Stimulated activated naive CD4-positive, alpha-beta T cell (primary cell): Measurements from ENCODE around the gene BTNL2.
"Not testable (repeated sequence)": the region's sequence is repeated elsewhere in the genome, so short reads cannot be mapped to it uniquely, and the experiment has no call there.

Experiments used
- DNase-seq, 6 experiments: peaks; one replicate each; lab custom pipeline; 2025; lab: John Stamatoyannopoulos, UW

The BTNL2 gene, protein sequence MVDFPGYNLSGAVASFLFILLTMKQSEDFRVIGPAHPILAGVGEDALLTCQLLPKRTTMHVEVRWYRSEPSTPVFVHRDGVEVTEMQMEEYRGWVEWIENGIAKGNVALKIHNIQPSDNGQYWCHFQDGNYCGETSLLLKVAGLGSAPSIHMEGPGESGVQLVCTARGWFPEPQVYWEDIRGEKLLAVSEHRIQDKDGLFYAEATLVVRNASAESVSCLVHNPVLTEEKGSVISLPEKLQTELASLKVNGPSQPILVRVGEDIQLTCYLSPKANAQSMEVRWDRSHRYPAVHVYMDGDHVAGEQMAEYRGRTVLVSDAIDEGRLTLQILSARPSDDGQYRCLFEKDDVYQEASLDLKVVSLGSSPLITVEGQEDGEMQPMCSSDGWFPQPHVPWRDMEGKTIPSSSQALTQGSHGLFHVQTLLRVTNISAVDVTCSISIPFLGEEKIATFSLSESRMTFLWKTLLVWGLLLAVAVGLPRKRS

DNA sequence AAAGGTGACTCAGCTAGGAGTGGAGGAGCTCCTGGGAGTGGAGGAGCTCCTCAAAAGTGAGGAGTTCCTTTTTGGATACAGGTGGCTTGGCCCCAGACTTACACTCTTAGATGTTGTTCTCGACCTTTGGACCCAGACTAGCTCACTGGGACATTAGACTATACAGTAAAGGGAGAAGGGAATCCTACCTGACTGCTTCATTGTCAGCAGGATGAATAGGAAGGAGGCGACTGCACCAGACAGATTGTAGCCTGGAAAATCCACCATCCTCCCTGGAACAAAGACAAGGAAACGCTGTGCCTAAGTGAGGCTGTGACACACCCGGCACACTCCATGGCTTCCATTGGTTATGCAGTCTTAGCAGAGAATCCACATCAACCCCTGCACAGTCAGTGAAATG is at the start of gene BTNL2:
Gene BTNL2, minus strand, starts transcription at position 325 of the 400 bp plus-strand sequence. Its CDS starts 58 bp downstream, at position 267.
- DNase-seq: no peak

DNA sequence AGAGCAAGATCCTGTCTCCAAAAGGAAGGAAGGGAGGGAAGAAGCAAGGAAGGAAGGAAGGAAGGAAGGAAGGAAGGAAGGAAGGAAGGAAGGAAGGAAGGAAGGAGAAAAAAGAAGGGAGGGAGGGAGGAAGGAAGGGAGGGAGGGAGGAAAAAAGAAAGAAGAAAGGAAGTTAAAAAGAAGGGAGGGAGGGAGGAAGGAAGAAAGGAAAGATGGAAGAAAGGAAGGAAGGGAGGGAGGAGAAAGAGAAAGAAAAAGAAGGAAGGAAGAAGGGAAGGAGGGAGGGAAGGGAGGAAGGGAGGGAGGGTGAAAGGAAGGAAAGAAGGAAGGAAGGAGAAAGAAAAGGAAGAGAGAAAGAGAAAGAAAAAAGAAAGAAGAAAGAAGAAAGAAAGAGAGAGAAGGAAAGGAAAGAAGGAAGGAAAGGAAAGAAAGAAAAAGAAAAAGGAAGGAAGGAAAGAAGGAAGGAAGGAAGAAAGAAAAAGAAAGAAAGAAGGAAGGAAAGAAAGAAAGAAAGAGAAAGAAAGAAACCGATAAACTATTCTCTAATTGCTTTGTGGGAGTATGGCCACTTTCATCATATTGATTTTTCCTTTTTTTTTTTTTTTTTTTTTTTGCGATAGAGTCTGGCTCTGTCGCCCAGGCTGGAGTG is 42.2 kb upstream of the BTNL2 start:
- DNase-seq: no peak

DNA sequence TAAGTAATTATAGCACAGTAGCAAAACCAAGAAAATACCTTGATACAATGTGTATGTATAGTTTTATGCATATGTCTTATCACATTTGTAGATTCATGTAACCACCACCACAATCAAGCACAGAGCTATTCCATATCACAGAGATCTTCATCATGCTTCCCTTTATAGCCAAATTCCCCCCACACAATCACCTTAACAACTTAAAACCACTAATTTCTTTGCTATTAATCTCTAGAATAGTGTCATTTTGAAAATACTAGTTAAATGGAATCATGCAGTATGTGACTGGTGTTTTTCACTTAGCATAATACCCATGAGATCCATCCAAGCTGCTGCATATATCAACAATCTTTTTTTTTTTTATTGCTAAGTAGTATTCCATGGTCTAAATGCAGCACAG is 41.0 kb upstream of the BTNL2 start:
- DNase-seq: no peak

DNA sequence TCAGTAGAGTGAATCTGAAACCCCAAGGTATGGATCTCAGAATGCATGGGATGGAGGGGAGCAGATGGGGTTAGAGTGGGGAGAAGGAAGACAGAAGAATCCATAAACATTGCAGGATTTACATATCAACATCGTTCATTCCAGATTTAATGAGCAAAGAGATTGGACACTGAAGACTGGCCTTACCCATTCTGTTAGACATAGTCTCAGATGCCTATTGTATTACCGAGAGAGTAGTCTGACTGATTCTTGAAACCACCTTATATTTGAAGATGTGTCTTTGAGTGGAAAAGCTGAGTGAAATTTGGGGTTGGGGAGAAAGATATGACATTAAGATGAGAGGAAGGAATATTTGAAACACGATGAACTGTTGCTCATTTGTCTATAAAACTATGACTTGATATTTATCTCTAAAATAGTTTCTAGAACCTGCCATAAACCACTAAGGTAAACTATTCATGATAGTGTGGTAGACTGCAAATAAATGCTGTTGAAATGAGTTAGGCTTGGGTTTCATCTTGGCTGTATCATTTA is 38.4 kb upstream of the BTNL2 start:
- no peak for DNase-seq

DNA sequence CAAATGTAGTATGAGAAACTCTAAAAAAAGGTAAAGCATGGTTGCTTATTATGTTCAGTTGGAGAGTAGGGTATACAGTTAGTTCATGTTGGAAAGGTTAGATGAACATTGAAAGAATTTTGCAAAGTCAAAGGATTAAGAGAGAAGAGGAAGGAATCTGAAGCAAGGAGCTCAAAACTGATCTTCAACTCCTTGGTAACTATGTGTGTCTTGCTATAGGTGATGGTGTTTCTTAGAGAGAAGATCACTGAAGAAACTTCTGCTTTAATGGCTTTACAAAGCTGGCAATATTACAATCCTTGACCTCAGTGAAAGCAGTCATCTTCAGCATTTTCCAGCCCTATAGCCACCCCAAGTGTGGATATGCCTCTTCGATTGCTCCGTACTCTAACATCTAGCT is 37.5 kb upstream of the BTNL2 start:
- no peak for DNase-seq

DNA sequence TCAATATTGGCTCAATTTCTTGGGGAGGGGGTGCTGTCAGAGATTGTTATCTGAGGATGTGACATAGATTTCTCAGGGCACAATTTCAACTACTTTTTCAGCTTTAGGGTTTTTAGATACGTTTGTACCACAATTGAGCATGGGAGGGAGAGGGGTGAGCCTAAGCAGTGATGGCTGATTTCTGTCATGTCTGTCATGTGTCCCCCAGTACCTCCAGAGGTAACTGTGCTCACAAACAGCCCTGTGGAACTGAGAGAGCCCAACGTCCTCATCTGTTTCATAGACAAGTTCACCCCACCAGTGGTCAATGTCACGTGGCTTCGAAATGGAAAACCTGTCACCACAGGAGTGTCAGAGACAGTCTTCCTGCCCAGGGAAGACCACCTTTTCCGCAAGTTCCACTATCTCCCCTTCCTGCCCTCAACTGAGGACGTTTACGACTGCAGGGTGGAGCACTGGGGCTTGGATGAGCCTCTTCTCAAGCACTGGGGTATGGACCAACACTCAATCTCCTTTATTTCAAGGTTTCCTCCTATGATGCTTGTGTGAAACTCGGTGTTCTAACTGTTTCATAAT is 36.1 kb upstream of the BTNL2 start:
- no peak for DNase-seq

DNA sequence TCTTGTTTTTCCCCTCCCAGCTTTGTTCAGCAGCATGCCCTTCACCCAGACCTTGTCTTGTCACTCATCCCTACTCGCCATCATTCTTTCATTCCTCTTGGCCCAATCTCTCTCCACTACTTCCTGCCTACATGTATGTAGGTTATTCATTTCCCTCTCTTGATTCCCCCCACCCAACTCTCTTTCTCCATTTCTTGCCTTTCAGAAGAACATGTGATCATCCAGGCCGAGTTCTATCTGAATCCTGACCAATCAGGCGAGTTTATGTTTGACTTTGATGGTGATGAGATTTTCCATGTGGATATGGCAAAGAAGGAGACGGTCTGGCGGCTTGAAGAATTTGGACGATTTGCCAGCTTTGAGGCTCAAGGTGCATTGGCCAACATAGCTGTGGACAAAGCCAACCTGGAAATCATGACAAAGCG is 35.3 kb upstream of the BTNL2 start:
- DNase-seq: no peak

DNA sequence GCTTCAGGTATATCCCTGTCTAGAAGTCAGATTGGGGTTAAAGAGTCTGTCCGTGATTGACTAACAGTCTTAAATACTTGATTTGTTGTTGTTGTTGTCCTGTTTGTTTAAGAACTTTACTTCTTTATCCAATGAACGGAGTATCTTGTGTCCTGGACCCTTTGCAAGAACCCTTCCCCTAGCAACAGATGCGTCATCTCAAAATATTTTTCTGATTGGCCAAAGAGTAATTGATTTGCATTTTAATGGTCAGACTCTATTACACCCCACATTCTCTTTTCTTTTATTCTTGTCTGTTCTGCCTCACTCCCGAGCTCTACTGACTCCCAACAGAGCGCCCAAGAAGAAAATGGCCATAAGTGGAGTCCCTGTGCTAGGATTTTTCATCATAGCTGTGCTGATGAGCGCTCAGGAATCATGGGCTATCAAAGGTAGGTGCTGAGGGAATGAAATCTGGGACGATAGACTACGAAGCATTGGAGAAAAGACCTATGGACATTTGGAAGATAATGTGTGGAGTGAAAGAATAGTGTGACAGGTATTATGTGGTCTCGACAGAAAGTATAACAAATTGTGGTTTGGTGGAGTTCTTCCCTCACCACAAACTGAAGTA is 32.7 kb upstream of the BTNL2 start, which contains the start of gene HLA-DRA:
Gene HLA-DRA, plus strand, starts transcription at position 286 of the 613 bp plus-strand sequence. Its CDS starts 64 bp downstream, at position 350.
- DNase-seq: peak in 3 of 6 experiments; percentile 20 to 67 (median 61)

DNA sequence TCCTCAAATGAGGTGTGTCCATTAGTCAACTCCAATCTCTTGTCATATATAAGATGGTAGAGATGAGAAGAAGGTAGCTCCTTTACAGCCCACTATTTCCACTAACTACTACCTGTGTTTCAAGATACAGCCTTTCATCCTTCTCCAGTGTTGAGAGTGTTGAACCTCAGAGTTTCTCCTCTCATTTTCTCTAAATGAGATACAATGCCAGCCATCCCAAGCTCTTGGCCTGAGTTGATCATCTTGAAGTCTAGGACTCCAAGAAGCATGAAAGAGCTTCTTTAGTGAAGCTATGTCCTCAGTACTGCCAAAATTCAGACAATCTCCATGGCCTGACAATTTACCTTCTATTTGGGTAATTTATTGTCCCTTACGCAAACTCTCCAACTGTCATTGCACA is 32.2 kb upstream of the BTNL2 start:
- DNase-seq: no peak

DNA sequence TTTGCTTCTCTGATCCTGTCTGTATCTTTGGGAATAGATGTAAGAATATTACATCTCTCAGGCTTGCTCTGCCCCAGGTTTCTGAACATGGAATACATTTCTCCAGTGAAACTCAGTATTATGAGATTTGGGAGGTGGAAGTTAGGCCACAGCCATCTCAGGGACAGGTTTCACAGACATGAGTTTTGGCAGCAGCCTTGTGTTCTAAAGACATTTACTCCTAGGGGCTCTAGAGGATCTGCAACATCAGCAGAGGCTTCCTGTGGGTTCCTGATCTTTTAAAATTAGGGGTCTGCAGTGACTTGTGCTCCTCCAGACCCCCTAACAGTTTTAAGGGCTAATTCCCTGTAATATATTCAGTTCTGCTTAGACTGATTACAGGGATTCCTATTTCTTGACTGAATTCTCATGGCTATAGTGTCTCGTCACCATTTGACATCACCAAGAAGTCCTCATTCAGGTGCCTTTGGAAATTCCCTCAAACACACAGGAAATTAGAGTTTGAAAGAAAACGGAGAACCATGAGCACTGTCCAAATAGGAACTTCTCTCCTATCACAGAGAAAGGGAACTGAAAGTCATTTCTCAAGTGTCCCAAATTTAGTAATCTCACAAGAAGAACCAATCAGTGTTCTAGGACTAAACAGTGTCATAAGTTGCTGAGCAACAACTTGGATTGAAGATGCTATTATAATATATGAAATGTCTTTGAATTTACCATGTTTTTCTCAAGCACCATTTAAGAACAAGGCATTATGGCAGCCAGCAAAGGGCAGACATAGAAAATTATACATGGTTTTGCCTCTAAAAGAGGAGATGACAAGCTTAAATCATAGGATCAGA is 30.2 kb upstream of the BTNL2 start:
- no peak for DNase-seq

DNA sequence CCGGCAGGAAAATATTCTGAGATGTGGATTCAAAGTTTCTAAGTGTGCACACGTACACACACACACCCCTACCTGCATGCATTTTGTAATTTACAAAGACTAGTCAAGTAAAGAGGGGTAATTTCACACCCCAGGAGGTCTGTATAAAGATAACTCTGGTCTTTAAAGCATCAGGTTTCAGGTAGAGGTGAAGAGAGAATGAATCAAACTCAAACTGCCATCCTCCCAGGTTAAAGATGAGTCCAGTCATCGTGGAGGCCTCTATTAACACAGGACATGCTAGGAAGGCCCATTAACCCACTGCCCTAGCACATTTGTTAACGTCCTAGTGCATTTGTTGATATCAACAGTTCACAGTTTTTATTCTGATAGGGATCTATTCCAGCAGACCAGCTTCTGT is 29.2 kb upstream of the BTNL2 start:
- no peak for DNase-seq

DNA sequence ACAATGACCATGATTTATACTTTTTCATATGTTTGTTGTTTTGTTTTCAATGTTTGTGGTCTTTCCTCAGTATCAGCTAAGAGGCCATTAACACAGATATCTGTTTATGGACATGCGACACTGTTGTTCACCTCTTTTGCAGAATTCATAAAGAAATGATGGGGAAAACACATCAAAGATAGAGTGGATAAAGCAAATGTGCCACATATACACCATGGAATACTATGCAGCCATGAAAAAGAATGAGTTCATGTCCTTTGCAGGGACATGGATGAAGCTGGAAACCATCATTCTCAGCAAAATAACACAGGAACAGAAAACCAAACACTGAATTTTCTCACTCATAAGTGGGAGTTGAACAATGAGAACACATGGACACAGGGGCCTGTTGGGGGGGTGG is 27.0 kb upstream of the BTNL2 start:
- not testable (repeated sequence) for DNase-seq

DNA sequence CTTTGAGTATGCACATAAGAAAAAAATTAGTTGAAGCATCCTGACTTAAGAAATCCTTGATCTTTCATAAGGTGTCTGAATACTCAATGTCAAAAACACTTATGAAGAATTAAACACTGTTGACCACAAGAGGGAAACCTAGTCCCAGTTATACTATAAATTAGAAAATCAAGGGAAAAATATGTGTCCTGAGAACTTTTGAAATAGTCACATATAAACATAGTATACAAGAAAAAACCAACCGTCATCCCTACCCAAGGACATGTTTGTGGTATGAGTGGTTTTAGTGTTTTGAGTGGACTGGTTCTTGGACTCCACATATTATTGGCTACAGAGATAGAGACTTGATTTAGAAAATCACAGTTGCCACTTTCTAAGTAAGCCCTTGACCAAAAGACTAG is 25.1 kb upstream of the BTNL2 start:
- peak in 2 of 6 experiments; percentile 31 to 32 for DNase-seq

DNA sequence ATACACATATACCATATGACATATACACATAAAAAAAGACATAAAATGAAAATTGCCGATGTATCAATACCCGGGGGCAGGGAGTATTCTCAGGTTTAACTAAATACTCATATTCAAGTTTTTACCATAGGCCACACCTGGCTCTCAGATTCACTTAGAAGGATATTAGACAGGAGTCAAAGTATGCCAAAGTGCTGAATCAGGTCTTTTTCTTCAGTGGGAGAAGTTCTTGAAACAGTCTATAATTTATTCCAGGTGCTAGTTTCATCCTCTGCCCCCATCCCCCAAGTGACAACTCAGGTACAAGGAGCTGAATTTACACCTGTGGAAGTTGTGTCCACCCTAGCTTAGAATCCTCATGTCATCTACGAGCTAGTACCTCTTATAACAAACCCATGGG is 24.2 kb upstream of the BTNL2 start:
- DNase-seq: no peak

DNA sequence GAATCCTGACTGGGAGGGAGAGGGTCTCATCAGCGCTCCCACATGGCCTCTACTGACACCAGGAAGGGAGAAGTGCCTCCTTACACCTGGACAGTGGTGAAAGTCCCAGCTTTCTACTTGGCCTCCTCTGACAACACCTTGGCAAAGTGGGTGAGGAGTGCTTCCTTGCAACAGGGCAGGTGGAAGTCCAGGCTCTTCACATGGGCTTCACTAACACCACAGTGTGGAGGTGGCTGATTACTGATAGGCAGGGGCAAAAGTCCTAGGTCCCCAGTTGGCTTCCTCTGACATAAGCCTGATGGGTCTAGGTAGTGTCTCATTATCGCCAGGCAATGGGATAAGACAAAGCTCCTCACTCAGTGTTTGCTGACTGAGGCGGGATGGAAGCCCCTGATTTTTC is 23.2 kb upstream of the BTNL2 start:
- no peak for DNase-seq

DNA sequence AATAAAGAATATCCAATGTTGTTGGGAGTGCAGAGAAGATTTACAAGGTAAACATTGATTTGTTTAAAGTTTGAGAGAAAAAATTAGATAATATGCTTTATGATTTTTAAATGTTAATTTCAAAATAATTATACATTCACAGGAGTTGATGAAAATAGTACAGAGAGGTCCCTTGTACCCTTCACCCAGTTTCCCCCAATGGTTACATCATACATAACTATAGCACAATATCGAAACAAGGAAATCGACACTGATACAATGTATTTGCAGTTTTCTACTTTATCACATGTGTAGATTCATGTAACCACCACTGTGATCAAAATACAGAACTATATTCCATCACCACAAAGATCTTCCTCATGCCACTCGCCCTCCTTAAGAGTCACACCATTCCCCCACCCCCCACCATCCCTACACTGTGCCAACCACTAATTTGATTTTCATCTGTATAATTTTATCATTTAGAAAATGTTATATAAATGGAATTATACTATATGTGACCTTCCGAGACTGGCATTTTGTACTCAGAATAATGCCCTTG is 21.0 kb upstream of the BTNL2 start:
- DNase-seq: no peak

DNA sequence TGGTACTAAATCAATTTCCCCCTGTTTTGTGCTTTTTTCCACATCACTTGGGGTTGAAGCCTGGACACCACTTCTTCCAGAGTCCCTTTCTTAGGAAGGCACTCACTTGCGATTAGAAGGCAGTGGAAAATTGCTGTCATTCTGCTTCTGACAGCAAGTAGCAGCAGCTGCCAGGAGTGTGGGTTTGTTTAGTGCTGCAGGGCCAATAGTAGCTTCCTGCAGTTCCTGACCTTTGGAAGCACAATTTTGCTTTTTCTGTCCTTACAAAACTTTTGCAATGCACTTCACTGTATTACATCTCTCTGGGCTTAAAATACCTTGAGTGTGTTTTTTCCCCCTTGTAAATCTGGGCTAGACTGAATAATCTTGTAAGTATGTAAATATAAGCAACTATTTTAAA is 20.2 kb upstream of the BTNL2 start:
- DNase-seq: no peak

DNA sequence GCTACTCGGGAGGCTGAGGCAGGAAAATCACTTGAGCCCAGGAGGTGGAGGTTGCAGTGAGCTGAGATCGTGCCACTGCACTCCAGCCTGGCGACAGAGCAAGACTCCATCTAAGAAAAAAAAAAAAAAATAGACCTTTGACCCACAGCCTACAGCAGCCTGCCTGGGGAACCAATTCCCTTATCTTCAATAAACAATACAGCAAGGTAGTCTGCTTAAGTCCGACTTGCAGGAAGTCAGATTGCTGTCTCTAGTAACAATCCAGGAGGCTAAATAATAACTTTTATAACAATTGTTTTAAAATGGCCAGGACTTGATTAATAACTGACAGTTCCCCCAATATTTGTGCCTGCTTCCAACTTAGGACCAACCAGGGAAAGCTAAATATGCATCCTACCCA is 19.4 kb upstream of the BTNL2 start:
- DNase-seq: no peak

DNA sequence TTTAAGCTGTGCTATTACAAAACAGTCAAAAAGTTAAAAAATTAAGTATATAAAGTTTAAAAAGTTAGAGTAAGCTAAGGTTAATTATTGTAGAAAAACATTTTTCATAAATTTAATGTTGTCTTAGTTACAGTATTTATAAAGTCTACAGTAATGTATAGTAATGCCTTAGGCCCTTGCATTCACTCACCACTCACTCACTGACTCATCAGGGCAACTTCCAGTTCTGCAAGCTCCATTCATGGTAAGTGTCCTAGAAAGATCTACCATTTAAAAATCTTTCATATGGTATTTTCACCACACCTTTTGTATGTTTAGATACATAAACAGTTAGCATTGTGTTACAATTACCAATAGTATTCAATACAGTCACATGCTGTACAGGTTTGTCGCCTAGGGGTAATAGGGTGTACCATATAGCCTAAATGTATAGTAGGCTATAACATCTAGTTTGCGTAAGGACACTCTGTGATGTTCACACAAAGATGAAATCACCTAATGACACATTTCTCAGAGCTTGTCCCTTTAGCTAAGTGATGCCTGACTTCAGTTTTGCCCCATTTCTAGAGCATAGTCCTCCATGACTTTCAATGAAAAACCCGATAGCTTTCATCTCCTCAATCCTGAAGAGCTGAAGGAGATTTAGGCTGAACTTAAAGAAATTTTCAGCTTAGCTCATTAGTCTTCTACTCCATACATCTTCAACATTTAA is 17.8 kb upstream of the BTNL2 start:
- DNase-seq: no peak

DNA sequence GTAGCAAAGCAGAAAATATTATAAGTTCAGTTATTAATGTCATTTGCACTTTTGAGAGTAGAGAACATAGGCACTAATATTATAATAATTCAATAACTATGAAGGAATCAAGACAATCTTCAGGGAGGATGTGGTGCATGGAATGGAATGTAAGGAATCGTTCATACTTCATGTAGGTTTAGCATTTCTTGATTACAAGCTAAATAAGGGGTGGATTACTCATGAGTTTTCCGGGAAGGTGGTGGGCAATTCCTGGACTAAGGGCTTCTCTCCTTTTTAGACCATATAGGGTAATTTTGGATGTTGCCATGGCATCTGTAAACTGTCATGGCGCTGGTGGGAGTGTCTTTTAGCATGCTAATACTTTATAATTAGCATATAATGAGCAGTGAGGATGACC is 9.1 kb upstream of the BTNL2 start:
- DNase-seq: no peak
